HUES6 (cell line): ENCODE data around the gene FAM163A.

Source experiments
- H3K27ac ChIP-seq: 2 replicates; pipeline ENCODE4 v1.7.0; 2013; ENCODE audit warnings: low read depth, mild to moderate bottlenecking, low read length, inconsistent platforms
- H3K27me3 ChIP-seq: 2 replicates; pipeline ENCODE4 v1.6.1; 2013; ENCODE audit warnings: low read length; ENCODE audit not compliant: control insufficient read depth, insufficient read depth
- H3K36me3 ChIP-seq: 2 replicates; pipeline ENCODE4 v1.6.1; 2013; ENCODE audit warnings: low read length; ENCODE audit not compliant: control insufficient read depth, insufficient read depth
- H3K4me1 ChIP-seq: 2 replicates; pipeline ENCODE4 v1.6.1; 2013; ENCODE audit warnings: low read length; ENCODE audit not compliant: control insufficient read depth, insufficient read depth
- H3K4me3 ChIP-seq: 2 replicates; pipeline ENCODE4 v1.5.1; 2013; ENCODE audit warnings: low read depth, low read length
- H3K9ac ChIP-seq: one replicate; pipeline ENCODE4 v1.6.1; 2013; ENCODE audit warnings: mild to moderate bottlenecking, low read length
- H3K9me3 ChIP-seq: 2 replicates; pipeline ENCODE4 v1.6.1; 2013; ENCODE audit warnings: low read depth, low read length; ENCODE audit not compliant: control insufficient read depth, insufficient read depth

The FAM163A gene

DNA sequence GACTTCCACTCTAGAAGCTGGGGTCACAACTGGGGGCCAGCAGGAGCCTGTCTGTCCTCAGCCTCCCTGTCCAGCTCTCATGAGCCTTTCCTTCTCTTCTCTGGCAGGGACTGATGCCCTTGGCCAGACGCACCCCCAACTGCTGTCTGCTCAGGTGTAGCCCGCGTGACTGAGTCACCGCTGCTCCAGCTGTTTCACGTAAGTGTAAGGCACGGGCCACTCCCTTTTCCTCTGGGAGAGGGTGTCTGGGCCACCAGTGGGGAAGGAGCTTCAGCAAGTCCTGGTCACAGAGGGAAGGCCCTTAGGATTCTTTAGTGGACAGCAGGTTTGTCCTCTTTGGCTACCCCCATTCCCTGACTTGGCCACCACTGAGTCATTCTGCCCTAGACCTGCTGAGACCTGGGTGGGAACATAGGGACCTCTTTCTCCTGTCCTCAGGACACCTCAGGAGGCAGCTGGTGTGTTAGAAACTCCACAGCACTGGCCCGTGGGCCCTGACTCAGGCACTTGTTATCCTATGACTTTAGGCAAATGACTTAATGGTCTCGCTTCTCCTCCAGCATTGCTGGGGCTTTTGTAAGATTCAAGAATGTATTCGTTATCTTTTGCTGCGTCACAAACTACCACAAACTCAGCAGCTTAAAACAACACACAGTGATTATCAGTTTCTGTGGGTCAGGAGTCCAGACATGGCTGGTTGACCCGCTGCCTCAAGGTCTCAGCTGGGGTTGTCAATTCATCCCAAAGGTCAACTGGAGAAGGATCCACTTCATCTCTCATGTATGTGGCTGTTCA lies 64.8 kb downstream of the FAM163A start:
- H3K36me3 ChIP-seq: no peaks in the 10 kb centered on the region
- H3K9me3 ChIP-seq: no peaks in the 10 kb centered on the region

DNA sequence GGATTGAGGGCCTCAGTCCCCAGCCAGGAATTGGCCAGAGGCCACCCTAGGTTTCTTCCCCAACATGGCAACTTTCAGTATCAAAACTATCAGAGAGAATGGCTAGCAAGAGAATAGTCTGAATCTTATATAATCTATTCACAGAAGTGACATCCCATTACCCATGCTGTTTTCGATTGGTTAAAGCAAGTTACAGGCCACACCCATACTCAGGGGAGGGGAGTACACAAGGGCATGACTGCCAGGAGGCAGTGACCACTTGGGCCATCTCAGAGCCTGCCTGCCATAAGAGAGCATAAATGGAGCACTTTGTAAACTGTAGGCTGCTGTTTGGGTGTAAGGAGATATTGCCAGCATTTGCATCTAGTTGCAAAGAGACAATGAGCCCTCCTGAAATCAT lies 65.4 kb downstream of the FAM163A start:
- Histone ChIP-seq H3K36me3 (no peaks in the 10 kb centered on the region), H3K4me1 (no peaks in the 10 kb centered on the region), H3K4me3 (no peak overlapping the region), H3K9ac (no peak overlapping the region), H3K9me3 (no peaks in the 10 kb centered on the region), H3K27me3 (no peaks in the 10 kb centered on the region; the same call in 1 of the 2 replicates), H3K27ac (no peak overlapping the region)

More for the DNA sequence above, 64.8 kb downstream of the FAM163A start:
- H3K9ac ChIP-seq: no peak overlapping the region
- H3K27ac ChIP-seq: no peak overlapping the region
- no peak overlapping the region for H3K4me3 ChIP-seq
- H3K27me3 ChIP-seq: no peaks in the 10 kb centered on the region; the same call in 1 of the 2 replicates
- no peaks in the 10 kb centered on the region for H3K4me1 ChIP-seq

DNA sequence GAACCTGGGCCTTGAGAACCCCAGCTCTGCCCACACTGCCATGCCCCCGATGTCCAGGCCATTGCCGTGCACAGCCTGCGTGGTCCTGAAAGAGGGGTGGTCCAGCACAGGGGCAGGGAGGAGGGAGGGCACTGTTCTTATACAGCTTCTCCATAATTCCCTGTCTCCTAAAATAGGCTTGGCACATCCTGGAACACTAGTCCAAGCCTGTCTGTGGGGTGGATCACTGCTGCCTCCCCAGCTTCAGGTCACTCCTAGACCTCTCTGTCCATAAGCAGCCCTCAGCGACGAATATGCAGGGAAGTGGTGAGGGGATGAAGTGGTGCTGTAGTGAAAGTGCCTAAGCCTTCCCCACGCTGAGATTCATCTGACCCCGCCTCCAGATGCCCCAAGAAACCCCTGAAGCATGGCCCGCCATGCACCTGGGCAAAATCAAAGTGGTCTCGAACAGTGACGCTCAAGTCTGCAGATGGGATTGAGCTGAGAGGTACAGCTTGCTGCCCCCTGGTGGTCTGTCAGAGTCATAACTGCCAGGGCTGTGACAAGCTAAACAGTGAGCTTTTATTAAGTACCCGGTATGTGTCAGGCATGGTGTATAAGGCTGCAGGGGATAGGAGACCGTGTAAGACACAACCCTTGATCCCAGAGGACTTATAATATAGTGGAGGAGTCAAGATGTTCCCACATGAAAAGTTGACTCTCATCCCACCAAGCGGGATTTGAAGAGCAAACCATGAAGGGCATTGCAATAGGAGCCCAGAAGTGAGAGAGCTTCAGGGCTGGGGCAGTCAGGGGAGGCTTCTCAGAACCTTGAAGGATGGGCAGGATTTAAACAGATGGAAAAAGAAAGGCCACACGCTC lies 66.6 kb downstream of the FAM163A start:
- Histone ChIP-seq H3K27me3 (peaks cover 8% of the 10 kb centered on the region), H3K36me3 (no peaks in the 10 kb centered on the region), H3K4me3 (no peak overlapping the region), H3K27ac (no peak overlapping the region), H3K4me1 (no peaks in the 10 kb centered on the region), H3K9ac (no peak overlapping the region), H3K9me3 (no peaks in the 10 kb centered on the region)

DNA sequence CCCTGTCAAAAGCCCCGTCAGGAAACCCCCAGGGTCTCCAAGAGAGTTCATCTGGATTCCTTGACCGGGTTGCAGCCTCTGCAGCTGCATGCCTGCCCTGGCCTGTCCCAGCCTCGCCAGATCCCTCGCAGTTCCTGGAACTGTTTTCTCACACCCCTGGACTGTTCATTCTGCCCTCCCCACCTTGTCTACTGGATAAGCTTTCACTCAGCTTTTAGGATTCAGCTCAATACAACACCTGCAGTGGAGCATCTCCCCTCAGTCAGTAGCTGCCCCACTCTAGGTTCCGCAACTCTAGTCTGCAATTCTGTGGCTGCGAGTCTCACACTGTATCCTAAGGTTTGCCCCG lies 67.2 kb downstream of the FAM163A start:
- Histone ChIP-seq H3K27ac (no peak overlapping the region), H3K36me3 (no peaks in the 10 kb centered on the region), H3K4me1 (peaks cover 4% of the 10 kb centered on the region), H3K9me3 (no peaks in the 10 kb centered on the region), H3K4me3 (no peak overlapping the region), H3K27me3 (peaks cover 13% of the 10 kb centered on the region), H3K9ac (no peak overlapping the region)

DNA sequence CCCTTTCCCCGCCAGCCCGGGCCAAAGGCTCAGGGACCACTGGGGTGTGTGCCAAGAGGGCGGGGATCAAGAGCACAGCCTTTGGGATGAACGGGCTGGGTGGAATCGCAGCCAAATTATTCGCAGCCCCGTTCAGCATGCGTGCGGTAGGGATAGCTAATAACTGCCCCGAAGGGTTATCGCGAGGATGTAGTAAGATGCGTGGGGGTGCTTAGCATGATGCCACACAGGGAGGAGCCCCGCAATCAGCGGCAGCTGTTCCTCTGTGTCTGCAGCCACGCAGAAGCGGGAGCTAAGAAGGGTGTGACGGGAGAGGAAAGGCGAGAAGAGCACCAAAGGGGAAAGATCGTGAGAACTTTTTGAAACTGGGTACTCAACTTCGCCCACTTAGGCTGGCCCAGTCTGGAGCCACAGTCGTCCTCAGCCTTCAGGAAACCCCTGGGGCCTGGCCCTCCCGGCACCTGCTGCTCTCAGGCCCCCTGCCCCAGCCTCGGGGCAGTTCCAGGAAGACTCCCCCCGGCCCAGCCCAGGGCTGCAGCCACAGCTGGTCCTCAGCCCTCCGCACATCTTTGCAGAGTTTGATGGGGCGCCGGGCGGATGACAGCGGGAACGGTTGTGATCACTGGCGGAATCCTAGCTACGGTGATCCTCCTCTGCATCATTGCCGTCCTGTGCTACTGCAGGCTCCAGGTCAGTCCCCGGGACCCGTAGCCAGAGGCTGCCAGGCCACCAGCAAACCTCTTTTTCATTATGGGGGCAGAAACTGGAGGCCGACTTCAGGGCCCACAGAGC lies 69.6 kb downstream of the FAM163A start:
- Histone ChIP-seq H3K4me1 (peaks cover 7% of the 10 kb centered on the region), H3K9me3 (no peaks in the 10 kb centered on the region), H3K27ac (no peak overlapping the region), H3K27me3 (peaks cover 34% of the 10 kb centered on the region), H3K4me3 (no peak overlapping the region), H3K36me3 (no peaks in the 10 kb centered on the region), H3K9ac (no peak overlapping the region)

DNA sequence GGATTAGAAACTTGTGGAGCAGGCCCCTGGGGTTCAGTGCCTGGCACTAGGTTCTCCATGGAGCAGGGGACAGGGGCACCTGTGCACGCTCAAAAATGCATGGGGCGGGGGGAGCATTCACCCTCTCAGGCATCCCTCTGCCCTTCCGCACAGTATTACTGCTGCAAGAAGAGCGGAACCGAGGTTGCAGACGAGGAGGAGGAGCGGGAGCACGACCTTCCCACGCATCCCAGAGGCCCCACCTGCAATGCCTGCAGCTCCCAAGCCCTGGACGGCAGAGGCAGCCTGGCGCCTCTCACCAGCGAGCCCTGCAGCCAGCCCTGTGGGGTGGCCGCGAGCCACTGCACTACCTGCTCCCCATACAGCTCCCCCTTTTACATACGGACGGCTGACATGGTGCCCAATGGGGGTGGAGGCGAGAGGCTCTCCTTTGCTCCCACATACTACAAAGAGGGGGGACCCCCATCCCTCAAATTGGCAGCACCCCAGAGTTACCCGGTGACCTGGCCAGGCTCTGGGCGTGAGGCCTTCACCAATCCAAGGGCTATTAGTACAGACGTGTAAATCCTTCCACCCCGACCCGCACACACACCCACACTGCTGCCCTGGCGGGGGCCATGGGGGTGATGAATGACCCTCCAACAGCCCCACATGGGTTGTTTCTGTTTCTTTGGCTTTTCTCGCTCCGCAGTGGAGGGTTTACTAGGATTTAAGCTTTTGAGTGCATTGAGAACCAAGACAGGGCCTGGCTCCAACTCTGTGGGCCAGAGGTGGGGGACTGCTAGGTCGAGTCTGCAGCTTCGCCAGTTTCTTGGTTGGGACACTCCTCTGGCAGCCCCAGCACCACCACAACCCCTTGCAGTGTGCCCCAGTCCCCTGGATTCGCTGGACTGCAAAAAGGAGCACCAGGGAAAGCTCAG lies 70.8 kb downstream of the FAM163A start:
- H3K27ac ChIP-seq: no peak overlapping the region
- no peak overlapping the region for H3K9ac ChIP-seq
- H3K9me3 ChIP-seq: no peaks in the 10 kb centered on the region
- peak overlapping the region; percentile 77 for H3K4me3 ChIP-seq
- H3K36me3 ChIP-seq: no peaks in the 10 kb centered on the region
- H3K27me3 ChIP-seq: peaks cover 37% of the 10 kb centered on the region
- H3K4me1 ChIP-seq: peaks cover 10% of the 10 kb centered on the region

DNA sequence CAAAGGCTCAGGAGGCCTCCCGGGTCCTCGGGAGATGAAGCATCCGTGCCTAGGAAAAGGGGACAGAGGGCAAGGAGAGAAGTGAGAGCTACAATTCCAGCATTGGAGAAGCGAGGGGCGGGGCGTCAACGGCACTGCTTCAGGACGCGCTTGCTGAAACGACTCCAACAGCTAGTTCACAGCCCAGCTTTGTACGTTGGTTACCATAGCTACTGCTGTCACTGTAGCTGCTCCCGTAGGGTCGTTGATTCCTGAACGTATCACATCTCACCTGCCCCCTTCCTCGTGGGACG lies 71.4 kb downstream of the FAM163A start:
- Histone ChIP-seq H3K4me3 (peak overlapping the region; percentile 77), H3K27ac (no peak overlapping the region), H3K36me3 (no peaks in the 10 kb centered on the region), H3K4me1 (peaks cover 10% of the 10 kb centered on the region), H3K27me3 (peaks cover 37% of the 10 kb centered on the region), H3K9me3 (no peaks in the 10 kb centered on the region), H3K9ac (no peak overlapping the region)

DNA sequence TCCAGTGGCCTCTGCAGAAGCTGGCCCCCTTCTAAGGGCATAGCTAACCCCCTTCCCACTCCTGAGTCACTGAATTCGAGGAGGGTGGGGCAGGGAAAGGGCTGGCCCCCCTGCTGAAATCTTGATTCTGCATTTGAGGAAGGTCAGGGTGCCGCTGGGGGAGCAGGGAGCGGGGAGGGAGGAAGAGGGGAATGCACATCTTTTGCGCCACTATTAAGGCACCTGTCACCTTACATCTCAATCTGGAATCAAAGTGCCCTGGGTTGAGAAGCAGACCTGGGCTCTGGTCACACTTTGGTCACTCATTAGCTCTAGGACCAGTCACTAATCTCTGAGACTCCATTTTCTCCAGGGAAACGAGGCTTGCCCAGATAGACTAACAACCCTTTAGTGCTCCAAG lies 72.5 kb downstream of the FAM163A start:
- no peak overlapping the region for H3K9ac ChIP-seq
- peaks cover 10% of the 10 kb centered on the region for H3K4me1 ChIP-seq
- no peak overlapping the region for H3K27ac ChIP-seq
- peaks cover 37% of the 10 kb centered on the region for H3K27me3 ChIP-seq
- H3K9me3 ChIP-seq: no peaks in the 10 kb centered on the region
- H3K36me3 ChIP-seq: no peaks in the 10 kb centered on the region
- peak overlapping the region; percentile 77 for H3K4me3 ChIP-seq

DNA sequence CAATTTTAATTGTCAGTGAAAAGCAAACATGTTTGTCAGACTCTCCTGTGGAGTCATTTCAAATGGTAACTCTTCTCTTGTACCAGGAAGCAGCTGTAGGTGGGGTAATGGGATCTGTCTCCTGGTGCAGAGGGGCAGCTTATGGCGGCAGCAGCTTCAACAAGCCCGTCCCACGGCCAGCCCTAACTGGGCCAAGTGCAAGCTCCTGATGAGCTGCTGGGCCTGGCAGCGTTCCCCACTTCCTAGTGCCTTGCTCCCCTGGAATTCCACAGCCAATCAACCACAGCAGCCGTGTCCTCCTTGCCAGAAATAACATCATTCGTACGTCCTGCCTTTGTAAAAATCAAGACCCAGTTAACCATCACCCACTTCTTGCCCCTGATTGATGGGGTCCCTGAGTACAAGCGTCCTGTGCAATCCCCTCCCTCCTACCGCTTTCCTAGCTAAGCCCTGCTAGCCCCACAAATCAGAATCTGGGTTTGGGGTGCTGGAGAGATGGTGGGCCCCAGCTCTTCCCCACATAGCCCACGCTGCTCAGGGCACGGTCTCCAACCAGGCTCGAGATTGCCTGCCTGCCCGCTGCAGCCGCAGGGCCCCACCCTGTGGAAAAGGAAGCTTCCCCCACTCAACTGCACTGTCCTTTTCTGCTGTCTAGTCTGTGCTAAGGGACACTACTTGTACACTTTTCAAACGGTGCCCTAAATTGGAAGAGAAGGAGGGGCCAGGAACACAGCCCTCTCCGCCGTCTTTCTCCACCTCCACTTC lies 73.3 kb downstream of the FAM163A start:
- Histone ChIP-seq H3K4me3 (no peak overlapping the region), H3K4me1 (peaks cover 10% of the 10 kb centered on the region), H3K27me3 (peaks cover 37% of the 10 kb centered on the region), H3K27ac (no peak overlapping the region), H3K9ac (no peak overlapping the region), H3K9me3 (no peaks in the 10 kb centered on the region), H3K36me3 (no peaks in the 10 kb centered on the region)

DNA sequence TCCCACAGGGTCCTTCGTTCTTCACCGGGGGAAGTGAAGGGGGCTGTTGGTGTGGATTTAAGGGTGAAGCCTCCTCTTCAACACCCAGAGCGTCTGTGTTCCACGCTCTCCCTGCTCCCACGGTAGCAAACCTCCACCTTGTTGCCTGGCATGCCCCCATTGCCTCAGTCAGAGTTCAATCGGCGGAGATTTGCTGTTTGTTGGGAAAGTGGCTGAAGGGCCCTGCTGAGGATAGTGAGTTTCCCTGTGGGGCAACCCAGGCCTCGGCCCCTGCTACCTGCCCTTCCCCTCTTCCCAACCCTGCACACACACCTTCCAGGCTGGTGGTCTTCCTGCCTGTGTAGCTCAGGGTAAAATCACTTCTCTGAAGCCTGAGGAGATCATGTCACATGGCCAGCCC lies 74.0 kb downstream of the FAM163A start:
- H3K36me3 ChIP-seq: no peaks in the 10 kb centered on the region
- peaks cover 10% of the 10 kb centered on the region for H3K4me1 ChIP-seq
- no peak overlapping the region for H3K4me3 ChIP-seq
- no peak overlapping the region for H3K27ac ChIP-seq
- H3K9me3 ChIP-seq: no peaks in the 10 kb centered on the region
- H3K9ac ChIP-seq: no peak overlapping the region
- H3K27me3 ChIP-seq: peaks cover 37% of the 10 kb centered on the region
